GM23338 (cell line): ENCODE data around the gene CDH15.

ENCODE experiments used
- CREB1 ChIP-seq: fragments of 250-450 bp; sonication (Bioruptor Pico); IDR thresholded peaks from 2 replicates; pipeline ENCODE4 v1.5.0; 2020; ENCODE audit warnings: low read depth, mild to moderate bottlenecking, moderate library complexity
- CTCF ChIP-seq, 2 experiments: fragments of 200-600 bp in 1 of 2; sonication (generic) in 1 of 2; conservative IDR thresholded peaks; 2 replicates each; pipeline versions ENCODE4 v1.5.1 to v1.6.1; 2016 to 2017; ENCODE audit warnings: antibody characterized with exemption in 2 of 2, low read depth in 2 of 2, mild to moderate bottlenecking in 2 of 2, moderate library complexity in 1 of 2
- EZH2 ChIP-seq: fragments of 200-600 bp; sonication (generic); IDR thresholded peaks from one replicate; pipeline ENCODE4 v1.8.0; 2017; ENCODE audit warnings: antibody characterized with exemption, mild to moderate bottlenecking, low read depth; ENCODE audit not compliant: unreplicated experiment
- EZH2phosphoT487 ChIP-seq: fragments of 200-600 bp; sonication (generic); IDR thresholded peaks from one replicate; pipeline ENCODE4 v1.8.1; 2018; ENCODE audit warnings: antibody characterized with exemption; ENCODE audit not compliant: unreplicated experiment
- JUNB ChIP-seq: IDR thresholded peaks from one replicate; pipeline ENCODE4 v1.6.1; 2016; ENCODE audit warnings: antibody characterized with exemption; ENCODE audit not compliant: unreplicated experiment
- POLR2AphosphoS5 ChIP-seq: IDR thresholded peaks from 2 replicates; pipeline ENCODE4 v1.6.1; 2016; ENCODE audit warnings: antibody characterized with exemption, low read depth

- TF ChIP-seq CTCF (conservative IDR thresholded peaks at IDR 0.05; ENCODE audit: low read depth in 2 of 2), result no peak
- TF ChIP-seq CREB1 (CRISPR knock-in tag), result no peak
- TF ChIP-seq POLR2AphosphoS5, result no peak
- no peak for TF ChIP-seq EZH2
- TF ChIP-seq JUNB, result no peak
- no peak for TF ChIP-seq EZH2phosphoT487
These were observed 18.8 kb downstream of the CDH15 start for GRCh38 chr16:89190150-89190958.
